Measurements from ENCODE around the gene HTD2.

HTD2 gene

DNA sequence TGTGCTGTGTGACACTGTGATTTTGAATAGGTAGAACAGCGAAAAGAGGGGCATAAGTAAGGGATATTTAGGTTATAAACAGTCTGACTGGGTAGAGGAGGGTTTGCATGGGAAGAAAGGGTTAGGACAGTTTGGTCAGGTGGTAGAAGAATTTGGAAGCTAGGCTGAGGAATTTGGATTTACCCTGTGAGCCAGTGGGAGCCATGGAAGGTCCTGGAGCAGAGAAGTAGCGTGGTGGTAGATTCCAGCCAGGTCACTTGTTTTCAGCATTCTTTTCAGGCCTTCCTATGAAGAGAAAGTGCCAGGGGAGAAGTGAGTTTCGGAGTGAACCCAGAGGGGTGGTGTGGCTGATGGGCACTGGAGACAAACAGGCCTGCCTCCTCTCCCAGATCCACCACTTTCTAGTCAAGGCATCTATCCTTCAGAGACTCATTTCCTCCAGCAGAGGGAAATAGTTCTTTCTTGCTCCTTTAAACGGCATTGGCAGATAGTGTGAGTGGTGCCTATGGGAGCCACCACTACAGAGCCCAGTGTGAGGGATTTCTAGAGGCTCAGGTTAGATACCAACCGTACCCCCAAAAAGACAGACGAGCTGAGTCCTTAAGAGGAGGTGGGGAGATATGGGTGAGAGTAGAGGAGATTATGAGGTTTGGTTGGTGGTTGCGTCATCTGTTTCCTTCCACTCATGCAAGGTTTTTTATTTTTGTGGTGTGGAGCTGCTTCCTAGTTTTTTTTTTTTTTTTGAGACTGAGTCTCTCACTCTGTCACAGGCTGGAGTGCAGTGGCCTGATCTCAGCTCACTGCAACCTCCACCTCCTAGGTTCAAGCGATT is 47.6 kb downstream of the HTD2 start:
- in situ Hi-C loops (cut with HindIII; ENCODE audit: low sequenced_read_pairs) = no loop called here

DNA sequence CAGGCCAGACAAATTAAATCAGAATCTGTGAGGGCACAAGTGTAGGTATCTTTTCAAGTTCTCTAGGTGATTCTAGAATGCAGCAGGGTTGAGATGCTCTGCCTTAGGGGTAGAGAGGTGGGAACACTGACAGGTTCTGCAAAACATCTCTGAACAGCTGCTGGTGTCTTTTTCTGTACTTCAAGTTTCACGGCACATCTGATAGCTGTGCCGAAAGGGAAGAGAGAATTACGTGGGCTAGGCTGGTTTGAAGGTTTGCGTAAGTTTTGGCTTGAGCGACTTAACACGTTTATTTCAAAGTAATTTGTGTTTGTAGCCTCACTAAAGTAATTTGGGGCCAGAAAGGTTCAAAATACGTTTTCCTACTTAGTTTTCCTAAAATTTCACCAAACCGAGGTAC is 48.9 kb downstream of the HTD2 start:
- in situ Hi-C loops (cut with HindIII; ENCODE audit: low sequenced_read_pairs) = no loop called here

DNA sequence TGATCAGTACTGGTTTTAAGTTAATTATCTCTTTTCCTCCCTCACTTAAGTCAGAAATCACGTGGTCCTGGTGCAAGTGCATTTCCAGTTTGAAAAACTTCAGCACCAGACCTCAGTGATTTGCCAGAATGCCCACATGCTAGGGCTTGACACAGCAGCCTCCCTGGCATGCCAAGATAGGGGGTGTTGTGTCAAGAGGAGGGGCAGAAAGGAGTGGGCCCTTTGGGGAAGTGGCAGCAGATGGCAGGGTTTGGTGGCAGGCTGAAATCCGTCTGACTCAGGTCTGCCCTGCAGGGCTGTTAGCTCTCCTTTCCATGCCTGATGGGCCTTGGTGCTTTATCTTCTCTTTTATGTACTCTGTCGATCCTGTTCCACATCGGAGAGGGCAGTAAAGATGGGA is 49.7 kb downstream of the HTD2 start:
- in situ Hi-C loops (cut with HindIII; ENCODE audit: low sequenced_read_pairs) = no loop called here

DNA sequence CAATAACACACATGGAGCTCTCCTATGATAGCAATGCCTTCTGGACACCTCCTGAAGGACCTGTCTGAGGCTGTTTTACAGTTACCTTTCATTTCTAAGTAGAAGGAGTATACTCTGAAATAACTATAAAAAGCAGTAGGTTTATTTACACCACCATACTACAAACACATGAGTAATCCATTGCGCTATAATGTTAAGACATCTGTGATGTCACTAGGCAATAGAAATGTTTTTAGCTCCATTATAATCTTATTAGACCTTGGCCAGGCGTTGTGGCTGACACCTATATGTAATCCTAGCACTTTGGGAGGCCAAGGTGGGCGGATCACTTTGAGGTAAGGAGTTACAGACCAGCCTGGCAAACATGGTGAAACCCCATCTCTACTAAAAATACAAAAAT is 51.1 kb downstream of the HTD2 start:
- in situ Hi-C loops (cut with HindIII; ENCODE audit: low sequenced_read_pairs) = no loop called here

DNA sequence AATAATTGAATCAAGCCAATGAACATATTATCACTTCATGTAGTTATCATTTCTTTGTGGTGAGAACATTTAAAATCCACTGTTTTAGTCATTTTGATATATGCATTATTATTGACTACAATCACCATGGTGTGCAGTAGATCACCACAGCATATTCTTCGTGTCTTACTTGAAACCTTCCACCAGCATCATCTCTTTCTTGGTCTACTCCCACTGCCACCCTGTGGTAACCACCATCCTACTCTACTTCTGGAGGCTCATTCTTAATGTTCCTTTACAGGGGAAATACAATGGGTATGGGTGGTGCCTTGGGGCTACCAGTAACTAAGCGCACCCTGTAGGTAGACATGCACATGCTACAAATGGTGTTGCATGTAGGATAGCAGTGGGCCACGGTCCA is 51.8 kb downstream of the HTD2 start:
- in situ Hi-C loops (cut with HindIII; ENCODE audit: low sequenced_read_pairs) = no loop called here

DNA sequence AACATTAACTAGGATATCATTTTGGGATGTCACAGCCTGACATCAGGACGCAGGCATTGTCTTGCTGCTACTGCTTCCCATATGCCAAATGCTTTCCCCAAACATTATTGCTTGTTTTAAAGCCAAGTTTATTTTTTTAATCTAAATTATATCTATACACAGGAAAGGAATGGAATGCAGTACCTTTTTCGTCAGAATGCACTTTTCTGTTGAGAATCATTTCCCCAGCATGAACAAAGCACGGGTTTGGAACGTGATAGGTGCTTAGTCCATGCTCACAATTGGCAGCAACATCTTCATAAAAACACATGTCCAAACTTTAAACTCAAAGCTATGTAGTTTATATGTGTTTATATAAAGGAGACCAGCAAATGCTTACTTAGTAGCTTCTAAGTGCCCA is 52.5 kb downstream of the HTD2 start:
- in situ Hi-C loops (cut with HindIII; ENCODE audit: low sequenced_read_pairs) = no loop called here

DNA sequence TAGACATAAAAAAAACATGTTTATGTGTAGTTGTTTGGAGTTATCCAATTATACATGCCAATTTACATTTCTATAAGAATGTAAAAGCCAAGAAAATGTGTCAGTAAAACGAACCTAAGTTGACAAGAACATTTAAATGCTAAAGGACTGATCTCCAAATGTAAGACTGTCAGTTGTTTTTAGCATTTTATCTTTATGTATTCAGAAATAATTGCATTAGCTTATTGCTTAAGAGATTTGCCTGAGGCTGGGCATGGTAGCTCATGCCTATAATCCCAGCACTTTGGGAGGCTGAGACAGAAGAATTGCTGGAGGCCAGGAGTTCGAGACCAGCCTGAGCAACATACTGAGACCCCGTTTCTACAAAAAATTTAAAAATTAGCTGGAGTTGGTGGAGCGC is 53.3 kb downstream of the HTD2 start:
- in situ Hi-C loops (cut with HindIII; ENCODE audit: low sequenced_read_pairs) = no loop called here

DNA sequence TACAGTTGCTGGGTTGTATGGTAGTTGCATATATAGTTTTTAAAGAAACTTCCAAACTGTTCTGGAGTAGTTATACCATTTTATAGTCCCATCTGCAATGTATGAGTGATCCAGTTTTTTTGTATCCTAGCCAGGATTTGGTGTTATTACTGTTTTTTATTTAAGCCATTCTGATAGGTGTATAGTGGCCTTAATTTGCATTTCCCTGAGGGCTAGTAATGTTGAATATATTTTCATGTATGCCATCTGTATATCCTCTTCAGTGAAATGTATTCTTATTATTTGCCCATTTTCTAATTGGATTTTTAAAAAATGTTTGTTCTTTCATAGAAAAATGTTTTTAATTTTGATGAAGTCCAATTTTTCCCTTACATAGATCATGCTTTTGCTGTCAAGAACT is 55.5 kb downstream of the HTD2 start:
- in situ Hi-C loops (cut with HindIII; ENCODE audit: low sequenced_read_pairs) = no loop called here

DNA sequence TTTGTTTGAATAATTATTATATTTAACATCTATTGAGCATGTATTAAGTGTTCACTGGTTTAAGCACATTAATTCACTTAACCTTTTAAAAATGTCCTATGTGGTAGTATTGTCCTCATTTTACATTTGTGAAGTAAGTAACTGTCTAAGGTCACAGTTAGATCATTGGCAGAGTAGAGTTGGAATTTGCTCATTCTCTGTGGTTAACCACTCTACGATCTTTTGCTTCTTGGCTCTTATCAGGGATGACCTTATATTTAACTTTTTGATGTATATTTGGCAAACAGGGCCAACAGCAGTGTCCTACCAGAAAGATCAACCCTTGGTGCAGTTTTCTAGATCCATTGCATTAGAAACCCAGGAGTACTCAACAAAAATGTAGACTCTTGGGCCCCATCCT is 60.4 kb downstream of the HTD2 start:
- in situ Hi-C loops (cut with HindIII; ENCODE audit: low sequenced_read_pairs) = no loop called here

DNA sequence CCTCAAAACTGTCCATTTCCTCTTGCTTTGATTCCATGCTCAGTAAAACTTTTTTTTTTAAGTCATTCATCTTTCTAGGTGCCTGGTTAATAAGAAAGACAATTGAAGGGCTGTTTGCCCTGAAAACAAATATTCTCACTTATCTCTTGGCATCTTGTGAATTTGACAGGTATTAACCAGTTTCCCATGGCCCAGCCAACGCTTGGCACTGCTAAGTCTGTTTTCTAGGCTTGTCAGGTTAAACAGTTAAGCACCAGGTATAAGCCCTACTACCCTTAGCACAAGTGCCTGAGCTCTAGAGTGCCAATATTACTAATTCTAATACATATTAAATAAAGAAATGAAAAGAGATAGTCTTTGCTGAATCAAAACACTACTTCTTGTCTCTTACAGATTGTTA is 62.7 kb downstream of the HTD2 start:
- in situ Hi-C loops (cut with HindIII; ENCODE audit: low sequenced_read_pairs) = no loop called here
